Fibroblast of villous mesenchyme (primary cell): ENCODE data around the gene CTNNBIP1. TPM values are rescaled to one million over a fixed set of nuclear protein-coding genes. Genes with fewer than 3 reads are reported as not detected.

ENCODE experiments used
- DNase-seq: peaks from one replicate; pipeline ENCODE4 v3.0.0-alpha.2; 2010; ENCODE audit warnings: low read depth
- H3K4me3 ChIP-seq: 2 replicates; pipeline ENCODE4 v1.5.1; 2011; ENCODE audit warnings: low read depth, mild to moderate bottlenecking, low read length
- CTCF ChIP-seq: IDR thresholded peaks from 2 replicates; pipeline ENCODE4 v1.5.1; 2012; ENCODE audit warnings: low read depth, mild to moderate bottlenecking, low read length; ENCODE audit not compliant: insufficient read depth
- total RNA-seq: library from RNA; depleted of rRNA; stranded (reverse); fragments of >200 nt; gene quantifications from 2 replicates; pipeline ENCODE4 v1.2.3, GENCODE V29; 2012

CTNNBIP1 gene
- 13.4 and 20.3 TPM in 2 replicates for total RNA-seq

GRCh38 chr1:9910076-9910422, at the start of gene CTNNBIP1:
CTNNBIP1 (minus strand) TSS chr1:9910269; CDS start chr1:9872064, 38,205 bp downstream.
- H3K4me3 ChIP-seq = peak within 1 kb of the TSS; percentile 78
- no peak for DNase-seq
- no peak for TF ChIP-seq CTCF

GRCh38 chr1:9957726-9958125, 47.7 kb upstream of the CTNNBIP1 start:
- TF ChIP-seq CTCF = no peak
- H3K4me3 ChIP-seq = no peak overlapping the region
- no peak for DNase-seq

- no peak for DNase-seq
- H3K4me3 ChIP-seq = no peak overlapping the region
- TF ChIP-seq CTCF = no peak
Observed at GRCh38 chr1:9946315-9946714, 36.2 kb upstream of the CTNNBIP1 start.

- peak within 1 kb of the TSS; percentile 97 for H3K4me3 ChIP-seq
- no peak for TF ChIP-seq CTCF
- DNase-seq = peak; percentile 96
Observed at GRCh38 chr1:9942939-9943788, 33.1 kb upstream of the CTNNBIP1 start, which contains the start of the genes LZIC and NMNAT1. LZIC (minus strand) TSS chr1:9943391; CDS start chr1:9936619, 6,772 bp downstream. NMNAT1 (plus strand) TSS chr1:9943475; CDS start chr1:9972074, 28,599 bp downstream.

- DNase-seq = peak; percentile 64
- H3K4me3 ChIP-seq = peak overlapping the region; percentile 97
- TF ChIP-seq CTCF = peak; percentile 63
Observed at GRCh38 chr1:9942399-9942938, 32.4 kb upstream of the CTNNBIP1 start.

- TF ChIP-seq CTCF = no peak
- DNase-seq = no peak
- no peak overlapping the region for H3K4me3 ChIP-seq
Observed at GRCh38 chr1:9929431-9930385, 19.6 kb upstream of the CTNNBIP1 start.
